HepG2 (cell line): ENCODE measurements around the gene JPH3.

Source experiments
- ASH2L ChIP-seq: fragments of 300-600, 200-600 bp; sonication (generic); IDR thresholded peaks from 2 replicates; pipeline ENCODE4 v1.7.0; 2017; ENCODE audit warnings: low read depth, mild to moderate bottlenecking, moderate library complexity, mixed read lengths, low read length; ENCODE audit not compliant: insufficient read length
- ESRRA ChIP-seq: sonication (generic); formaldehyde crosslinking; IDR thresholded peaks from 2 replicates; pipeline ENCODE4 v1.5.1; 2020; ENCODE audit warnings: mild to moderate bottlenecking, low read depth, missing genetic modification reagents
- MEIS1 ChIP-seq: sonication (generic); formaldehyde crosslinking; IDR thresholded peaks from 2 replicates; pipeline ENCODE4 v1.9.0; 2021; ENCODE audit warnings: mild to moderate bottlenecking, missing genetic modification reagents, moderate library complexity, borderline replicate concordance
- ZNF703 ChIP-seq: sonication (generic); formaldehyde crosslinking; IDR thresholded peaks from 2 replicates; pipeline ENCODE4 v1.5.1; 2020; ENCODE audit warnings: missing genetic modification reagents, mild to moderate bottlenecking, moderate library complexity, borderline replicate concordance

DNA sequence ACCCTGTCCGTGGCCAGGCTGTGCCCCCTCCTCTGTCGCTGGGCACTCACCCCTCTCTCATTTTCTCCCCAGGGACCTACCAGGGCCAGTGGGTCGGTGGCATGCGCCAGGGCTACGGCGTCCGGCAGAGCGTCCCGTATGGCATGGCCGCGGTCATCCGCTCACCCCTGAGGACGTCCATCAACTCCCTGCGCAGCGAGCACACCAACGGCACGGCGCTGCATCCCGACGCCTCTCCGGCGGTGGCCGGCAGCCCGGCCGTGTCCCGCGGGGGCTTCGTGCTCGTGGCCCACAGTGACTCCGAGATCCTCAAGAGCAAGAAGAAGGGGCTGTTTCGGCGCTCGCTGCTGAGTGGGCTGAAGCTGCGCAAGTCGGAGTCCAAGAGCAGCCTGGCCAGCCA is 41.9 kb downstream of the JPH3 start:
- TF ChIP-seq ASH2L (no peak), ESRRA (no peak), MEIS1 (CRISPR knock-in tag) (no peak), ZNF703 (CRISPR knock-in tag) (no peak)
